Measurements from ENCODE around the gene TRAF7. TPM values are rescaled to one million over a fixed set of nuclear protein-coding genes. Genes with fewer than 3 reads are reported as not detected.

TRAF7 gene
- total and polyA plus RNA-seq, 2 donors (not counting 1 experiment from before 2014, with no cell fraction given) = 46.1 to 50.9 TPM

GRCh38 chr16:2143878-2144485, 11.6 kb upstream of the TRAF7 start:
- no peak overlapping the region for H2AFZ ChIP-seq (ENCODE audit: insufficient read depth, low read depth, low read length, poor library complexity, severe bottlenecking)
- peak; percentile 14 for DNase-seq
- H3K79me2 ChIP-seq (ENCODE audit: control insufficient read depth, insufficient read depth, low read length) = no peaks in the 10 kb centered on the region
- H3K27me3 ChIP-seq (replicated peaks in 1 of 4; ENCODE audit: control extremely low read depth in 1 of 4, control insufficient read depth in 3 of 4, insufficient read depth in 4 of 4, low read length in 3 of 4) = no peaks in the 10 kb centered on the region
- no peak for ATAC-seq (ENCODE audit: low read depth)
- no peak overlapping the region for H3K4me3 Mint-ChIP-seq
- peaks cover 7 to 14% of the 10 kb centered on the region in 2 donors for H3K4me1 ChIP-seq (ENCODE audit: control insufficient read depth in 2 of 2, insufficient read depth in 2 of 2, low read length in 2 of 2)
- H3K36me3 ChIP-seq (replicated peaks in 1 of 2; ENCODE audit: control extremely low read depth in 1 of 2, control insufficient read depth in 1 of 2, extremely low read depth in 1 of 2, insufficient read depth in 2 of 2, low read length in 1 of 2) = no peaks in the 10 kb centered on the region
- peaks cover 3% of the 10 kb centered on the region for H4K20me1 ChIP-seq (ENCODE audit: control insufficient read depth, insufficient read depth, low read length, poor library complexity, severe bottlenecking)
- H3K27me3 Mint-ChIP-seq = no peaks in the 10 kb centered on the region
- no peak overlapping the region for H3K4me2 ChIP-seq (replicated peaks; ENCODE audit: low read depth, low read length, poor library complexity, severe bottlenecking)
- ChIA-PET POLR2A (no interaction called here), CTCF (interaction anchor here (1.1 kb wide), 1 partner anchor 140 kb away, joined by 3 read pairs; no protein-coding TSS in a partner anchor)
- no peaks in the 10 kb centered on the region for H3K9me3 ChIP-seq (ENCODE audit: control extremely low read depth in 1 of 3, control insufficient read depth in 2 of 3, insufficient read depth in 1 of 3, low read length in 2 of 3)
- no peak overlapping the region for H3K27ac Mint-ChIP-seq
- no peak overlapping the region for H3K27ac ChIP-seq (ENCODE audit: low read length in 2 of 2)
- intact Hi-C loops (cut with micrococcal nuclease) = loop anchor here (10.0 kb wide), 1 partner anchor 279 kb away; no protein-coding TSS in a partner anchor
- no peak for TF ChIP-seq EZH2 (IDR thresholded peaks at IDR 0.05; ENCODE audit: borderline replicate concordance, insufficient read depth, low read depth, low read length, poor library complexity, severe bottlenecking)
- no peak for TF ChIP-seq CTCF (IDR thresholded peaks at IDR 0.05)
- peaks cover 7% of the 10 kb centered on the region for H3K4me1 Mint-ChIP-seq
- no peak overlapping the region for H3K4me3 ChIP-seq (ENCODE audit: control extremely low read depth in 1 of 5, extremely low read depth in 1 of 5, insufficient read depth in 1 of 5, low read depth in 2 of 5, low read length in 4 of 5)
- no peak overlapping the region for H3K9ac ChIP-seq (ENCODE audit: low read length)
- H3K9me3 Mint-ChIP-seq (ENCODE audit: insufficient read depth) = no peaks in the 10 kb centered on the region
- 91% methylated on average over 14 of the region's 17 CpGs for WGBS (ENCODE audit: insufficient coverage)

GRCh38 chr16:2145843-2146242, 9.7 kb upstream of the TRAF7 start:
- TF ChIP-seq CTCF (IDR thresholded peaks at IDR 0.05) = no peak
- TF ChIP-seq EZH2 (IDR thresholded peaks at IDR 0.05; ENCODE audit: borderline replicate concordance, insufficient read depth, low read depth, low read length, poor library complexity, severe bottlenecking) = no peak
- Histone ChIP-seq H3K27ac (ENCODE audit: low read length in 2 of 2) (no peak overlapping the region), H3K9me3 (ENCODE audit: control extremely low read depth in 1 of 3, control insufficient read depth in 2 of 3, insufficient read depth in 1 of 3, low read length in 2 of 3) (no peaks in the 10 kb centered on the region), H3K27me3 (replicated peaks in 1 of 4; ENCODE audit: control extremely low read depth in 1 of 4, control insufficient read depth in 3 of 4, insufficient read depth in 4 of 4, low read length in 3 of 4) (peaks cover 0 to 4% (median 0%) of the 10 kb centered on the region in 4 experiments), H3K79me2 (ENCODE audit: control insufficient read depth, insufficient read depth, low read length) (no peaks in the 10 kb centered on the region), H2AFZ (ENCODE audit: insufficient read depth, low read depth, low read length, poor library complexity, severe bottlenecking) (no peak overlapping the region), H3K4me3 (ENCODE audit: control extremely low read depth in 1 of 5, extremely low read depth in 1 of 5, insufficient read depth in 1 of 5, low read depth in 2 of 5, low read length in 4 of 5) (no peak overlapping the region), H3K4me2 (replicated peaks; ENCODE audit: low read depth, low read length, poor library complexity, severe bottlenecking) (no peak overlapping the region), H3K4me1 (ENCODE audit: control insufficient read depth in 2 of 2, insufficient read depth in 2 of 2, low read length in 2 of 2) (peaks cover 18 to 29% of the 10 kb centered on the region in 2 donors), H3K36me3 (replicated peaks in 1 of 2; ENCODE audit: control extremely low read depth in 1 of 2, control insufficient read depth in 1 of 2, extremely low read depth in 1 of 2, insufficient read depth in 2 of 2, low read length in 1 of 2) (no peaks in the 10 kb centered on the region), H4K20me1 (ENCODE audit: control insufficient read depth, insufficient read depth, low read length, poor library complexity, severe bottlenecking) (peaks cover 22% of the 10 kb centered on the region), H3K9ac (ENCODE audit: low read length) (no peak overlapping the region)
- 88% methylated on average over 5 of the region's 5 CpGs for WGBS (ENCODE audit: insufficient coverage)
- POLR2A ChIA-PET = interaction anchor here (0.9 to 1.1 kb wide), 2 partner anchors 10 to 142 kb away, joined by 5 read pairs; partner anchors contain the start of gene TRAF7
- no peaks in the 10 kb centered on the region for H3K9me3 Mint-ChIP-seq (ENCODE audit: insufficient read depth)
- H3K27me3 Mint-ChIP-seq = no peaks in the 10 kb centered on the region
- CTCF ChIA-PET = interaction anchor here (0.6 to 2.1 kb wide), 5 partner anchors 10 to 142 kb away, joined by 3 to 6 read pairs (median 3); partner anchors contain the start of gene TRAF7
- no peak for ATAC-seq (ENCODE audit: low read depth)
- DNase-seq = peak; percentile 10
- intact Hi-C loops (cut with micrococcal nuclease) = loop anchor here (10.0 kb wide), 1 partner anchor 281 kb away; no protein-coding TSS in a partner anchor
- peaks cover 11% of the 10 kb centered on the region for H3K4me1 Mint-ChIP-seq
- H3K27ac Mint-ChIP-seq = no peak overlapping the region
- no peak overlapping the region for H3K4me3 Mint-ChIP-seq
